CD14-positive monocyte (primary cell): ENCODE data around the gene TSPAN13. TPM values are rescaled to one million over a fixed set of nuclear protein-coding genes. Genes with fewer than 3 reads are reported as not detected.

Experiments used
- DNase-seq, 3 donors: peaks; one replicate each; pipeline ENCODE4 v3.0.0-alpha.2; 2011 to 2022
- H2AFZ ChIP-seq: 2 replicates; pipeline ENCODE4 v1.6.0; 2012; ENCODE audit warnings: mild to moderate bottlenecking, low read depth, low read length, inconsistent platforms; ENCODE audit not compliant: insufficient read depth, poor library complexity, severe bottlenecking
- H3K27ac ChIP-seq, 2 donors: 1 replicate in 1 of 2; 2 replicates in 1 of 2; pipeline ENCODE4 v1.5.1; 2012 to 2013; ENCODE audit warnings: low read length in 2 of 2, control low read depth in 1 of 2, inconsistent platforms in 1 of 2, low read depth in 1 of 2, mild to moderate bottlenecking in 1 of 2
- H3K27me3 ChIP-seq, 2 donors: one replicate each; pipeline versions ENCODE4 v1.6.0 to v1.6.1; 2011 to 2013; ENCODE audit warnings: low read length in 2 of 2; ENCODE audit not compliant: control insufficient read depth in 2 of 2, insufficient read depth in 2 of 2
- H3K36me3 ChIP-seq, 2 donors: replicated peaks in 1 of 2; 1 replicate in 1 of 2; 2 replicates in 1 of 2; pipeline versions ENCODE4 v1.5.1 to v1.6.1; 2012 to 2013; ENCODE audit warnings: low read length in 2 of 2, control low read depth in 1 of 2, inconsistent platforms in 1 of 2, mild to moderate bottlenecking in 1 of 2; ENCODE audit not compliant: insufficient read depth in 2 of 2, control insufficient read depth in 1 of 2
- H3K4me1 ChIP-seq, 2 donors: 1 replicate in 1 of 2; 2 replicates in 1 of 2; pipeline versions ENCODE4 v1.5.1 to v1.6.1; 2012 to 2013; ENCODE audit warnings: low read length in 2 of 2, control low read depth in 1 of 2, inconsistent platforms in 1 of 2, mild to moderate bottlenecking in 1 of 2, moderate library complexity in 1 of 2; ENCODE audit not compliant: insufficient read depth in 2 of 2, control insufficient read depth in 1 of 2
- H3K4me2 ChIP-seq: replicated peaks from 2 replicates; pipeline ENCODE3; 2012; ENCODE audit warnings: low read length, moderate library complexity, mild to moderate bottlenecking; ENCODE audit not compliant: poor library complexity, severe bottlenecking; ENCODE audit errors: extremely low read depth
- H3K4me3 ChIP-seq, 3 experiments: fragments of 200-600 bp in 1 of 3; sonication (generic) in 1 of 3; replicated peaks in 1 of 3; 1 replicate in 2 of 3; 2 replicates in 1 of 3; pipeline ENCODE4 v1.5.1; 2011 to 2013; ENCODE audit warnings: low read length in 3 of 3, mild to moderate bottlenecking in 3 of 3, control low read depth in 2 of 3, low read depth in 2 of 3, inconsistent platforms in 1 of 3, moderate library complexity in 1 of 3
- H3K79me2 ChIP-seq: 2 replicates; pipeline ENCODE4 v1.6.0; 2012; ENCODE audit warnings: mild to moderate bottlenecking, control low read depth, inconsistent platforms, low read length, moderate library complexity; ENCODE audit not compliant: insufficient read depth
- H3K9ac ChIP-seq: 2 replicates; pipeline ENCODE4 v1.6.0; 2017; ENCODE audit warnings: low read length, mild to moderate bottlenecking; ENCODE audit not compliant: insufficient read depth, poor library complexity, severe bottlenecking
- H3K9me3 ChIP-seq, 2 donors: replicated peaks in 1 of 2; 1 replicate in 1 of 2; 2 replicates in 1 of 2; pipeline versions ENCODE4 v1.5.1 to v1.6.1; 2012 to 2013; ENCODE audit warnings: low read length in 2 of 2, control low read depth in 1 of 2; ENCODE audit not compliant: control insufficient read depth in 1 of 2, insufficient read depth in 1 of 2
- H4K20me1 ChIP-seq: 2 replicates; pipeline ENCODE4 v1.6.0; 2012; ENCODE audit warnings: mild to moderate bottlenecking, low read length, control low read depth, moderate library complexity; ENCODE audit not compliant: insufficient read depth
- H3K27ac Mint-ChIP-seq, 7 donors: one replicate each; pipeline ENCODE4 v1.8.0; 2020; ENCODE audit warnings: mild to moderate bottlenecking in 7 of 7, mixed read lengths in 7 of 7, moderate library complexity in 6 of 7, inconsistent platforms in 2 of 7
- H3K27me3 Mint-ChIP-seq, 3 donors: one replicate each; pipeline ENCODE4 v1.8.0; 2021 to 2022; ENCODE audit warnings: low read depth in 3 of 3, mild to moderate bottlenecking in 3 of 3, mixed read lengths in 3 of 3, moderate library complexity in 3 of 3, inconsistent platforms in 1 of 3
- H3K36me3 Mint-ChIP-seq, 2 donors: one replicate each; pipeline ENCODE4 v1.8.0; 2020; ENCODE audit warnings: mixed read lengths in 2 of 2, inconsistent platforms in 1 of 2, mild to moderate bottlenecking in 1 of 2
- H3K4me1 Mint-ChIP-seq: one replicate; pipeline ENCODE4 v1.8.0; 2020; ENCODE audit warnings: mild to moderate bottlenecking, mixed read lengths
- H3K4me3 Mint-ChIP-seq, 2 donors: one replicate each; pipeline ENCODE4 v1.8.0; 2020; ENCODE audit warnings: mild to moderate bottlenecking in 2 of 2, mixed read lengths in 2 of 2, moderate library complexity in 1 of 2
- H3K9me3 Mint-ChIP-seq, 7 donors: one replicate each; pipeline ENCODE4 v1.8.0; 2020 to 2022; ENCODE audit warnings: mixed read lengths in 7 of 7, mild to moderate bottlenecking in 6 of 7, moderate library complexity in 6 of 7, inconsistent platforms in 2 of 7
- WGBS: methylation state at CpG from one replicate; pipeline ENCODE4 v1.1.5; 2013; ENCODE audit warnings: missing lambda C conversion rate; ENCODE audit not compliant: insufficient coverage; 5-methylcytosine and 5-hydroxymethylcytosine counted together
- intact Hi-C, 2 donors: fragments of 100-400 bp; cut with micrococcal nuclease; formaldehyde crosslinking; loops; one replicate each; pipeline versions ENCODE4 v1.15.0 to v1.15.1; 2023
- polyA plus RNA-seq, 3 donors: library from polyadenylated mRNA; depleted of rRNA in 1 of 3; unstranded in 2 of 3; stranded (reverse) in 1 of 3; fragments of 300-500 nt in 2 of 3; fragments of >200 nt in 1 of 3; fragmentation: Illumina TruSeq in 2 of 3; gene quantifications; 1 replicate in 2 of 3; 2 replicates in 1 of 3; pipeline ENCODE4 v1.2.3, GENCODE V29; 2012 to 2021
- TF ChIP-seq, protein P1 (sequence below): fragments of 200-600 bp; IDR thresholded peaks from one replicate; pipeline ENCODE4 v1.8.0; 2022; ENCODE audit warnings: antibody characterized with exemption, mild to moderate bottlenecking

The TSPAN13 gene
- polyA plus RNA-seq, 3 donors, result 0.09 to 0.17 (median 0.16) TPM

DNA sequence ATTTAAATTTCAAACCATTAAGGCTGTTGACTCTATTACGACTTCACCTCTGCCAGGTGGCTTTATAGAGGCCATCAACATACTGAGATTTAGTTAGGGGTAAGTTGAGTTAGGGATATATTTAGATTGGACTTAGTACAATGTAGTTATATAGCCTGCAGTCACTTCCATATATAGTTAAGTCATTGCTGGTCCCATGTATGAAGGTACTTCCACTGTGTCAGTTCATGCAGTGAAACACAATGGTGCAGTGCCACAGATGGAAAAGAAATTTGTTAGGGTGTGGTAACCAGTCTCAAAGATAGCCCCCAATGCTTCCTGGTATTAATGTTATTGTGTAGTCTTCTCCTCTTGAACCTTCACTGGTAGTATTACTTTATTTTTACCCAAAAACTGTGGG is 12.6 kb upstream of the TSPAN13 start:
- no peak overlapping the region for H3K4me3 Mint-ChIP-seq
- TF ChIP-seq, protein P1, sequence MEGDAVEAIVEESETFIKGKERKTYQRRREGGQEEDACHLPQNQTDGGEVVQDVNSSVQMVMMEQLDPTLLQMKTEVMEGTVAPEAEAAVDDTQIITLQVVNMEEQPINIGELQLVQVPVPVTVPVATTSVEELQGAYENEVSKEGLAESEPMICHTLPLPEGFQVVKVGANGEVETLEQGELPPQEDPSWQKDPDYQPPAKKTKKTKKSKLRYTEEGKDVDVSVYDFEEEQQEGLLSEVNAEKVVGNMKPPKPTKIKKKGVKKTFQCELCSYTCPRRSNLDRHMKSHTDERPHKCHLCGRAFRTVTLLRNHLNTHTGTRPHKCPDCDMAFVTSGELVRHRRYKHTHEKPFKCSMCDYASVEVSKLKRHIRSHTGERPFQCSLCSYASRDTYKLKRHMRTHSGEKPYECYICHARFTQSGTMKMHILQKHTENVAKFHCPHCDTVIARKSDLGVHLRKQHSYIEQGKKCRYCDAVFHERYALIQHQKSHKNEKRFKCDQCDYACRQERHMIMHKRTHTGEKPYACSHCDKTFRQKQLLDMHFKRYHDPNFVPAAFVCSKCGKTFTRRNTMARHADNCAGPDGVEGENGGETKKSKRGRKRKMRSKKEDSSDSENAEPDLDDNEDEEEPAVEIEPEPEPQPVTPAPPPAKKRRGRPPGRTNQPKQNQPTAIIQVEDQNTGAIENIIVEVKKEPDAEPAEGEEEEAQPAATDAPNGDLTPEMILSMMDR, result no peak
- H2AFZ ChIP-seq, result no peak overlapping the region
- peaks cover 5% of the 10 kb centered on the region for H3K4me1 Mint-ChIP-seq
- no peak overlapping the region for H3K9ac ChIP-seq
- H3K27me3 ChIP-seq, result no peaks in the 10 kb centered on the region
- DNase-seq, result no peak
- H3K4me3 ChIP-seq, result no peak overlapping the region
- H3K27ac ChIP-seq, result no peak overlapping the region
- intact Hi-C loops, result no loop called here
- peaks cover 6 to 7% of the 10 kb centered on the region in 2 donors for H3K4me1 ChIP-seq
- no peaks in the 10 kb centered on the region for H4K20me1 ChIP-seq
- WGBS, result no CpG with 5 or more reads among the region's 1 CpG
- no peak overlapping the region for H3K27ac Mint-ChIP-seq
- no peaks in the 10 kb centered on the region for H3K9me3 ChIP-seq
- H3K36me3 ChIP-seq, result no peaks in the 10 kb centered on the region
- H3K4me2 ChIP-seq, result no peak overlapping the region
- H3K9me3 Mint-ChIP-seq, result no peaks in the 10 kb centered on the region
- H3K27me3 Mint-ChIP-seq, result peaks cover 0 to 4% (median 0%) of the 10 kb centered on the region in 3 donors
- no peaks in the 10 kb centered on the region for H3K79me2 ChIP-seq
- H3K36me3 Mint-ChIP-seq, result no peaks in the 10 kb centered on the region

DNA sequence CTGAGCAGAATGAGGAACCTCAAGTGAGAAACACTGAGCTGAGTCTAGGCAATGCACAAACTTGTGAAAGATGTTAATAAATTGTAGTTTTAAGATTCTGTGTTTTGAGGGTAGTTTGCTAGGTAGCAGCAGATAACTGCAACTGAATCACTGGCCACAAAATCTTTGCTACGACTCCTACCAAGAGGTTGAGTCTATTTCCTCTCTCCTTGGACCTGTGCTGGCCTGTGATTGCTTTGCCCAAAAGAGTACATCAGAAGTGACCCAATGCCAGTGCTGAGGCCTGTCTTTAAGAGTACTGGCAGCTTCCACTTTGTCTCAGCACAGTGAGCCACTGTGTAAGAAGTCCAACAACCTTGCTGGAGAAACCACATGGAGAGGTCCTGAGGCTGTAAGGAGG is 11.9 kb upstream of the TSPAN13 start:
- H2AFZ ChIP-seq, result no peak overlapping the region
- intact Hi-C loops, result no loop called here
- 100% methylated on average over 1 of the region's 1 CpG for WGBS

More for the DNA sequence above, 11.9 kb upstream of the TSPAN13 start:
- Histone ChIP-seq H3K79me2 (no peaks in the 10 kb centered on the region), H3K4me1 (peaks cover 6 to 7% of the 10 kb centered on the region in 2 donors), H3K4me2 (no peak overlapping the region), H3K9me3 (no peaks in the 10 kb centered on the region), H3K27ac (no peak overlapping the region), H3K36me3 (no peaks in the 10 kb centered on the region), H3K9ac (no peak overlapping the region), H3K4me3 (no peak overlapping the region), H3K27me3 (no peaks in the 10 kb centered on the region), H4K20me1 (no peaks in the 10 kb centered on the region)
- Mint-ChIP-seq H3K9me3 (no peaks in the 10 kb centered on the region), H3K4me3 (no peak overlapping the region), H3K27me3 (peaks cover 0 to 4% (median 0%) of the 10 kb centered on the region in 3 donors), H3K36me3 (no peaks in the 10 kb centered on the region), H3K27ac (no peak overlapping the region), H3K4me1 (peaks cover 5% of the 10 kb centered on the region)
- no peak for DNase-seq
- TF ChIP-seq, protein P1, result no peak
